Progenitor cell of endocrine pancreas (in vitro differentiated cells): ENCODE measurements around the gene TWSG1. TPM values are rescaled to one million over a fixed set of nuclear protein-coding genes. Genes with fewer than 3 reads are reported as not detected.

Experiments
- DNase-seq: peaks from one replicate; pipeline ENCODE4 v3.0.0; 2021; ENCODE audit warnings: low spot score; ENCODE audit not compliant: unreplicated experiment
- H3K27ac Mint-ChIP-seq: 2 replicates; pipeline ENCODE4 v1.8.0; 2021; ENCODE audit warnings: mild to moderate bottlenecking, moderate library complexity, mixed read lengths
- H3K27me3 Mint-ChIP-seq: 2 replicates; pipeline ENCODE4 v1.8.0; 2021; ENCODE audit warnings: mixed read lengths
- H3K36me3 Mint-ChIP-seq: 2 replicates; pipeline ENCODE4 v1.8.0; 2022; ENCODE audit warnings: mixed read lengths; ENCODE audit not compliant: insufficient read depth
- H3K4me1 Mint-ChIP-seq: 2 replicates; pipeline ENCODE4 v1.8.0; 2021; ENCODE audit warnings: low read depth, mixed read lengths
- H3K4me3 Mint-ChIP-seq: 2 replicates; pipeline ENCODE4 v1.8.0; 2021; ENCODE audit warnings: low read depth, mild to moderate bottlenecking, moderate library complexity, mixed read lengths
- H3K9me3 Mint-ChIP-seq: 2 replicates; pipeline ENCODE4 v1.8.0; 2021; ENCODE audit warnings: low read depth, mixed read lengths
- CTCF ChIP-seq: fragments of 200-600 bp; sonication (generic); IDR thresholded peaks from one replicate; pipeline ENCODE4 v1.5.0; 2021; ENCODE audit warnings: antibody characterized with exemption, mild to moderate bottlenecking; ENCODE audit not compliant: unreplicated experiment
- total RNA-seq: library from RNA; stranded (reverse); gene quantifications from 2 replicates; pipeline ENCODE4 v1.2.1, GENCODE V29; 2021

The TWSG1 gene
- total RNA-seq, 1 donor from 2014 or later, result 38.1 TPM

- Mint-ChIP-seq H3K4me3 (no peak overlapping the region), H3K27me3 (peaks cover 9% of the 10 kb centered on the region), H3K4me1 (no peaks in the 10 kb centered on the region), H3K9me3 (peaks cover 9% of the 10 kb centered on the region), H3K36me3 (no peaks in the 10 kb centered on the region), H3K27ac (no peak overlapping the region)
- no peak for DNase-seq
- no peak for TF ChIP-seq CTCF
Observed at GRCh38 chr18:9325716-9326115, 8.9 kb upstream of the TWSG1 start.

DNA sequence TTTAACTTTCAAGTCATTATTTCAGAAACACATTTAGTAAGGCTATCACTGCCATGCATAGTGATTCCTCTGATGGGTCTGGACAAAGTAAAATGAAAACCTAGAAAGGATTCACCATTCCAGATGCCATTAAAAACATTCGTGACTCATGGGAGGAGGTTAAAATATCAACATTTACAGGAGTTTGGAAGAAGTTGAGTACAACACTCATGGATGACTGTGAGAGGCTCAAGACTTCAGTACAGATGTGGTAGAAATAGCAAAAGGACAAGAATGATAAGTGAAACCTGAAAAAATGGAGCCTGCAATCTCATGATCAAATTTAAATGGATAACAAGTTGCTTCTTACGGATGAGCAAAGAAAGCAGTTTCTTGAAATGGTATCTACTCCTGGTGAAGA is 5.8 kb upstream of the TWSG1 start:
- Mint-ChIP-seq H3K36me3 (peaks cover 2% of the 10 kb centered on the region), H3K27me3 (peaks cover 12% of the 10 kb centered on the region), H3K9me3 (peaks cover 9% of the 10 kb centered on the region), H3K4me1 (peaks cover under 1% of the 10 kb centered on the region), H3K27ac (no peak overlapping the region), H3K4me3 (no peak overlapping the region)
- DNase-seq, result no peak
- no peak for TF ChIP-seq CTCF

DNA sequence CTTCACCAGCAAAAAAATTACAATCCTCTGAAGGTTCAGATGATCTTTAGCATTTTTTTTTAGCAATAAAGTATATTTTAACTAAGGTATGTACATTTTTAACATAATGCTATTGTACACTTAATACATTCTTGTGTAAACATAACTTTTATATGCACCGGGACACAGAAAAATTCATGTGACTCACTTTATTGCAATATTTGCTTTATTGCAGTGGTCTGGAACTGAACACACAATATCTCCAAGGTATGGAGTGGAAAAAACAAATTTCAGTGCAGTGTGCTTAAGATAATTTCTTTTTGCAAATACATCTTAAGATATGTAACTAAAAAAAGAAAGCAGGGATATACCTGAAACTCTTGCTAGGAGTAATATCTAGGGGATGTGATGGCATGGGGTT is 5.1 kb upstream of the TWSG1 start:
- Mint-ChIP-seq H3K27ac (no peak overlapping the region), H3K27me3 (peaks cover 15% of the 10 kb centered on the region), H3K36me3 (peaks cover 2% of the 10 kb centered on the region), H3K9me3 (peaks cover 9% of the 10 kb centered on the region), H3K4me1 (peaks cover 1% of the 10 kb centered on the region), H3K4me3 (no peak overlapping the region)
- TF ChIP-seq CTCF, result no peak
- DNase-seq, result no peak

GRCh38 chr18:9330419-9330818 is 4.2 kb upstream of the TWSG1 start:
- TF ChIP-seq CTCF, result no peak
- DNase-seq, result no peak
- H3K4me3 Mint-ChIP-seq, result no peak overlapping the region
- H3K27me3 Mint-ChIP-seq, result peaks cover 15% of the 10 kb centered on the region
- peaks cover 9% of the 10 kb centered on the region for H3K9me3 Mint-ChIP-seq
- H3K27ac Mint-ChIP-seq, result no peak overlapping the region
- peaks cover 2% of the 10 kb centered on the region for H3K36me3 Mint-ChIP-seq
- H3K4me1 Mint-ChIP-seq, result peaks cover 3% of the 10 kb centered on the region

DNA sequence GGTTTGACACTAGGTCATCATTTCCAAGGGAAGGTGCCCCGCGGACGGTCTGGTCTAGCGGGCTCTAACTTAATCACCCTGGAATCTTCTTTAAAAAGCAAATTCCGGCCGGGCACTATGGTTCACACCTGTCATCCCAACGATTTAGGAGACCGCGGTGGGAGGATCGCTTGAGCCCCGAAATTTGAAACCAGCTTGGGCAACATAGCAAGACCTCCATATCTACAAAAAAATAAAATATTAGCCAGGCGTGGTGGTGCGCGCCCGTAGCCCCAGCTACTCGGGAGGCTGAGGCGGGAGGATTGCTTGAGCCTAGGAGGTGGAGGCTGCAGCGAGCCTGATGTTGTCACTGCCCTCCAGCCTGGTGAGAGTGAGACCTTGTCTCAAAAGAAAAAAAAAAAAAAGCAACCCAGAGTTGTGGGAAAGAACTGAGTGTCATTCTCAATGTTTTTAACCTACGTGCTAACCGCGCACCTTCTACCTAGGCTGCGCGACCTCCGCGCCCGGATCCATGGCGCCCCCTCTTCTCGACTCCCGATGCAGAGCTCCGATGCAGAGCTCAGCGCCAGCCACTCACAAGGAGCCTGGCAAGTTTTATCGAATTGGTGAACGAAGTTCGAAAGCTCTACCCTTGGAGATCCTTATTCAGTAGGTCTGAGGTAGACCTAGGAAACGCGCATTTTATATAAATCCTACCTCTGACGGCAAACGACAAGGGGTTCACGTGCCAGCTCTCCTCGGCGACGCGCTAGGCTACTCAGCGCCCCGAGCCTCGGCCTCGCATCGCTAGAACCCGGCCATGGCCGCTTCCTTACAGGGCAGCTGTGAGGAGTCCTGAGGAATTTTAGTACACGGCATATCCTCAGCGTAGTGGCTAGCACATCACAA is 888 bp upstream of the TWSG1 start:
- TF ChIP-seq CTCF, result no peak
- Mint-ChIP-seq H3K27ac (peak overlapping the region; percentile 97), H3K36me3 (peaks cover 2% of the 10 kb centered on the region), H3K4me3 (peak overlapping the region; percentile 85), H3K27me3 (peaks cover 15% of the 10 kb centered on the region), H3K4me1 (peaks cover 6% of the 10 kb centered on the region), H3K9me3 (peaks cover 6% of the 10 kb centered on the region)
- DNase-seq, result no peak
